Right atrium auricular region (tissue), 2 donors: ENCODE data around the gene DOK1. TPM values are rescaled to one million over a fixed set of nuclear protein-coding genes. Genes with fewer than 3 reads are reported as not detected.

ENCODE experiments used
- DNase-seq: peaks from one replicate; pipeline ENCODE4 v3.0.0-alpha.2; 2019; ENCODE audit warnings: low spot score
- H3K27ac ChIP-seq, 2 donors: fragments of 200-600 bp; sonication (generic); 1 replicate in 1 of 2; 2 replicates in 1 of 2; pipeline ENCODE4 v1.5.1; 2016 to 2019
- H3K27me3 ChIP-seq, 2 donors: fragments of 200-600 bp; sonication (generic); one replicate each; pipeline versions ENCODE4 v1.5.1 to v1.6.0; 2017 to 2019
- H3K36me3 ChIP-seq: fragments of 200-600 bp; sonication (generic); one replicate; pipeline ENCODE4 v1.5.1; 2016
- H3K4me1 ChIP-seq, 2 donors: fragments of 200-600 bp; sonication (generic); one replicate each; pipeline versions ENCODE4 v1.5.1 to v1.6.0; 2017 to 2019
- H3K4me3 ChIP-seq, 2 donors: fragments of 200-600 bp; sonication (generic); 1 replicate in 1 of 2; 2 replicates in 1 of 2; pipeline ENCODE4 v1.5.1; 2017 to 2019; ENCODE audit warnings: mild to moderate bottlenecking in 1 of 2, moderate library complexity in 1 of 2
- H3K9me3 ChIP-seq, 2 donors: fragments of 200-600 bp; sonication (generic); one replicate each; pipeline ENCODE4 v1.5.1; 2019
- CTCF ChIP-seq, 2 donors: fragments of 200-600 bp; sonication (generic); IDR thresholded peaks; one replicate each; pipeline ENCODE4 v1.5.1; 2019; ENCODE audit warnings: antibody characterized with exemption in 2 of 2
- total RNA-seq, 2 donors: library from RNA; depleted of rRNA; stranded (reverse); fragments of >200 nt; gene quantifications; one replicate each; pipeline ENCODE4 v1.1.0, GENCODE V29; 2016

The DOK1 gene
- total RNA-seq, 2 donors from 2014 or later = 4.9 to 10.3 TPM

- H3K9me3 ChIP-seq = no peaks in the 10 kb centered on the region
- H3K27ac ChIP-seq = no peak overlapping the region
- no peak overlapping the region for H3K4me3 ChIP-seq
- peaks cover 0 to 22% of the 10 kb centered on the region in 2 donors for H3K4me1 ChIP-seq
- peaks cover 15% of the 10 kb centered on the region for H3K36me3 ChIP-seq
- H3K27me3 ChIP-seq = no peaks in the 10 kb centered on the region
- no peak for TF ChIP-seq CTCF (IDR thresholded peaks at IDR 0.05)
- DNase-seq = no peak
Measured at GRCh38 chr2:74533464-74533863, 21.1 kb upstream of the DOK1 start.

- peaks cover 15% of the 10 kb centered on the region for H3K36me3 ChIP-seq
- H3K27ac ChIP-seq = no peak overlapping the region
- peaks cover 0 to 15% of the 10 kb centered on the region in 2 donors for H3K4me1 ChIP-seq
- H3K9me3 ChIP-seq = no peaks in the 10 kb centered on the region
- no peak for TF ChIP-seq CTCF (IDR thresholded peaks at IDR 0.05)
- H3K27me3 ChIP-seq = no peaks in the 10 kb centered on the region
- DNase-seq = no peak
- H3K4me3 ChIP-seq = no peak overlapping the region
Measured at GRCh38 chr2:74534411-74534810, 20.1 kb upstream of the DOK1 start.

GRCh38 chr2:74535440-74535965, 19.0 kb upstream of the DOK1 start:
- DNase-seq = no peak
- Histone ChIP-seq H3K36me3 (peaks cover 15% of the 10 kb centered on the region), H3K4me3 (no peak overlapping the region), H3K9me3 (no peaks in the 10 kb centered on the region), H3K4me1 (peaks cover 0 to 15% of the 10 kb centered on the region in 2 donors), H3K27me3 (no peaks in the 10 kb centered on the region), H3K27ac (no peak overlapping the region)
- TF ChIP-seq CTCF (IDR thresholded peaks at IDR 0.05) = no peak

GRCh38 chr2:74536166-74536950, 18.2 kb upstream of the DOK1 start:
- no peak for DNase-seq
- peaks cover 0 to 7% of the 10 kb centered on the region in 2 donors for H3K4me1 ChIP-seq
- H3K36me3 ChIP-seq = peaks cover 15% of the 10 kb centered on the region
- no peaks in the 10 kb centered on the region for H3K9me3 ChIP-seq
- H3K4me3 ChIP-seq = no peak overlapping the region
- no peak overlapping the region for H3K27ac ChIP-seq
- no peaks in the 10 kb centered on the region for H3K27me3 ChIP-seq
- TF ChIP-seq CTCF (IDR thresholded peaks at IDR 0.05) = no peak

GRCh38 chr2:74537140-74537539, 17.4 kb upstream of the DOK1 start:
- no peak for TF ChIP-seq CTCF (IDR thresholded peaks at IDR 0.05)
- no peaks in the 10 kb centered on the region for H3K27me3 ChIP-seq
- no peak overlapping the region for H3K4me3 ChIP-seq
- H3K4me1 ChIP-seq = no peaks in the 10 kb centered on the region
- no peaks in the 10 kb centered on the region for H3K9me3 ChIP-seq
- H3K36me3 ChIP-seq = peaks cover 15% of the 10 kb centered on the region
- H3K27ac ChIP-seq = no peak overlapping the region
- DNase-seq = no peak
